Prostate gland (tissue), 2 donors: ENCODE data around the gene GBE1. TPM values are rescaled to one million over a fixed set of nuclear protein-coding genes. Genes with fewer than 3 reads are reported as not detected.

Experiments used
- DNase-seq: peaks from one replicate; pipeline ENCODE4 v3.0.0-alpha.2; 2019; ENCODE audit warnings: low spot score
- H3K27ac ChIP-seq, 2 donors: fragments of 200-600 bp; sonication (generic); 2 replicates each; pipeline ENCODE4 v1.5.1; 2017 to 2019
- H3K27me3 ChIP-seq: fragments of 200-600 bp; sonication (generic); replicated peaks from 2 replicates; pipeline ENCODE4 v1.5.1; 2019; ENCODE audit not compliant: insufficient read depth
- H3K36me3 ChIP-seq, 2 donors: fragments of 200-600 bp; sonication (generic); 1 replicate in 1 of 2; 2 replicates in 1 of 2; pipeline versions ENCODE4 v1.5.1 to v1.8.1; 2017 to 2019
- H3K4me1 ChIP-seq: fragments of 200-600 bp; sonication (generic); replicated peaks from 2 replicates; pipeline ENCODE4 v1.5.1; 2019
- H3K4me3 ChIP-seq, 2 donors: fragments of 200-600 bp; sonication (generic); 2 replicates each; pipeline ENCODE4 v1.5.1; 2017 to 2019
- H3K9me3 ChIP-seq: fragments of 200-600 bp; sonication (generic); 2 replicates; pipeline ENCODE4 v1.5.1; 2017
- CTCF ChIP-seq, 4 experiments: fragments of 200-600 bp in 2 of 4; fragments of 450-650 bp in 2 of 4; sonication (generic) in 2 of 4; IDR thresholded peaks; 1 replicate in 3 of 4; 2 replicates in 1 of 4; pipeline ENCODE4 v1.5.1; 2016 to 2019; ENCODE audit warnings: antibody characterized with exemption in 4 of 4, mild to moderate bottlenecking in 2 of 4, moderate library complexity in 2 of 4
- POLR2A ChIP-seq: fragments of 450-650 bp; IDR thresholded peaks from one replicate; pipeline ENCODE4 v1.6.1; 2016; ENCODE audit warnings: antibody characterized with exemption, mild to moderate bottlenecking
- POLR2AphosphoS5 ChIP-seq: sonication (generic); formaldehyde crosslinking; IDR thresholded peaks from one replicate; pipeline ENCODE4 v1.6.1; 2017; ENCODE audit warnings: antibody characterized with exemption
- WGBS: methylation state at CpG from one replicate; pipeline ENCODE4 v1.1.5; 2018; 5-methylcytosine and 5-hydroxymethylcytosine counted together
- intact Hi-C: fragments of 100-400 bp; cut with DNase I; formaldehyde crosslinking; loops from one replicate; pipeline ENCODE4 v1.14.2; 2022
- total RNA-seq, 2 donors: library from RNA; depleted of rRNA; stranded (reverse); fragments of >200 nt; gene quantifications; one replicate each; pipeline ENCODE4 v1.1.0, GENCODE V29; 2016

Gene GBE1
- total RNA-seq, 2 donors from 2014 or later: 15.8 to 18.3 TPM

- Histone ChIP-seq H3K4me3 (no peak overlapping the region), H3K27me3 (no peaks in the 10 kb centered on the region), H3K9me3 (no peaks in the 10 kb centered on the region), H3K36me3 (no peaks in the 10 kb centered on the region), H3K4me1 (no peaks in the 10 kb centered on the region), H3K27ac (no peak overlapping the region)
- WGBS: 93% methylated on average over 3 of the region's 3 CpGs
- TF ChIP-seq CTCF (IDR thresholded peaks at IDR 0.05) (no peak), POLR2A (no peak), POLR2AphosphoS5 (no peak)
- no peak for DNase-seq
- intact Hi-C loops: no loop called here
These were observed 148.7 kb downstream of the GBE1 start for GRCh38 chr3:81612768-81613167.

- TF ChIP-seq CTCF (IDR thresholded peaks at IDR 0.05): no peak
- no peak for TF ChIP-seq POLR2A
- TF ChIP-seq POLR2AphosphoS5: no peak
- Histone ChIP-seq H3K4me1 (no peaks in the 10 kb centered on the region), H3K4me3 (no peak overlapping the region), H3K27ac (no peak overlapping the region), H3K27me3 (no peaks in the 10 kb centered on the region), H3K9me3 (no peaks in the 10 kb centered on the region), H3K36me3 (no peaks in the 10 kb centered on the region)
- 88% methylated on average over 2 of the region's 2 CpGs for WGBS
- DNase-seq: no peak
- intact Hi-C loops: no loop called here
These were observed 158.7 kb downstream of the GBE1 start for GRCh38 chr3:81602781-81603180.

- WGBS: 43% methylated on average over 2 of the region's 2 CpGs
- Histone ChIP-seq H3K9me3 (no peaks in the 10 kb centered on the region), H3K27me3 (no peaks in the 10 kb centered on the region), H3K4me1 (no peaks in the 10 kb centered on the region), H3K36me3 (no peaks in the 10 kb centered on the region), H3K27ac (no peak overlapping the region), H3K4me3 (no peak overlapping the region)
- TF ChIP-seq CTCF (IDR thresholded peaks at IDR 0.05) (no peak), POLR2AphosphoS5 (no peak), POLR2A (no peak)
- DNase-seq: no peak
- intact Hi-C loops: no loop called here
These were observed 159.6 kb downstream of the GBE1 start for GRCh38 chr3:81601707-81602305.

- TF ChIP-seq POLR2AphosphoS5 (no peak), CTCF (IDR thresholded peaks at IDR 0.05) (no peak), POLR2A (no peak)
- H3K36me3 ChIP-seq: no peaks in the 10 kb centered on the region
- DNase-seq: no peak
- H3K27ac ChIP-seq: no peak overlapping the region
- H3K4me1 ChIP-seq: no peaks in the 10 kb centered on the region
- no peaks in the 10 kb centered on the region for H3K9me3 ChIP-seq
- 96% methylated on average over 5 of the region's 5 CpGs for WGBS
- no peaks in the 10 kb centered on the region for H3K27me3 ChIP-seq
- H3K4me3 ChIP-seq: no peak overlapping the region
- intact Hi-C loops: no loop called here
These were observed 169.3 kb downstream of the GBE1 start for GRCh38 chr3:81592101-81592500.

- no peaks in the 10 kb centered on the region for H3K36me3 ChIP-seq
- WGBS: 94% methylated on average over 5 of the region's 5 CpGs
- TF ChIP-seq CTCF (IDR thresholded peaks at IDR 0.05) (no peak), POLR2AphosphoS5 (no peak), POLR2A (no peak)
- DNase-seq: no peak
- H3K4me1 ChIP-seq: no peaks in the 10 kb centered on the region
- intact Hi-C loops: no loop called here
- no peak overlapping the region for H3K27ac ChIP-seq
- no peaks in the 10 kb centered on the region for H3K27me3 ChIP-seq
- no peak overlapping the region for H3K4me3 ChIP-seq
- no peaks in the 10 kb centered on the region for H3K9me3 ChIP-seq
These were observed 175.5 kb downstream of the GBE1 start for GRCh38 chr3:81585937-81586336.
